AG20443 (cell line): ENCODE data around the gene TACC2.

Experiments used
- DNase-seq: peaks from one replicate; pipeline ENCODE4 v3.0.0; 2012; ENCODE audit warnings: low spot score, mixed read lengths

TACC2 gene

GRCh38 chr10:122168101-122168500 is 179.1 kb downstream of the TACC2 start:
- no peak for DNase-seq

GRCh38 chr10:122168598-122169394 is 179.8 kb downstream of the TACC2 start:
- no peak for DNase-seq

GRCh38 chr10:122170802-122171201 is 181.8 kb downstream of the TACC2 start:
- no peak for DNase-seq

DNA sequence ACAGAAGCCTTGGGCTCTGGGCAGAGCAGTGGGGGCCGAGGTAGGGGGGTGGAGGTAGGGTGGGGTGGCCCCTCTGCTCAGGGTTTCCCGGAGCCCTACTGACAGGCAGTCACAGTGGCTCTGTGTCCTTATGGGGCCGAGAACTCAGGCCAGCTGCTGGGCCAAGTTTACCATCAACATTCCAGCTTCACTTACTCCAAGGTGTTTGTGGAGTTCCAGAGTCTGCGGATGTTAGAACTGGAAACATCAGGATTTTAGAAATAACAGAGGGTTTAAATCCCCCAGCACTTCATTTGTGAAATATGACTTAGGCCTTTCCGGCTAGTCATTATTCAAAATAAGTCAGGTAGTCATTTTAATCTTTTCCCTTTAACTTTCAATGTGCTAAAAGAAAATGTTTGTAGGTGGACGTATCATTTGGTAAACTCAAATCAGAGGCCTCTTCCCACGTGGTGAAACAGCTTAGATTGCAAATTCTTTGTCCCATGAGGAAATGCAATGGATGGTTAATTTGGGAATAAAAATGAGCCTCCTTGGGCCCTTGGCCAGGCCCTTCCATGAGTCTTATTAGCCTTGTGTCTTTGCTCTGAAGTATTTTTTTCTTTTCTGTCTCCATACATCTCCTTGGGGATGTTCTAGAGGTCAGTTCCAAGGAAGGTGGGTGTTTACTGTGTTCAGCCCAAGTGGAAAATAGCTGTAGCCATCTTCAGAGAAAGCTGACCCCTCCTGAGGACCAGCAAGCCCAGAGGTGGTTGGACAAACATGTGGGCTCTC is 182.5 kb downstream of the TACC2 start:
- DNase-seq, result no peak

DNA sequence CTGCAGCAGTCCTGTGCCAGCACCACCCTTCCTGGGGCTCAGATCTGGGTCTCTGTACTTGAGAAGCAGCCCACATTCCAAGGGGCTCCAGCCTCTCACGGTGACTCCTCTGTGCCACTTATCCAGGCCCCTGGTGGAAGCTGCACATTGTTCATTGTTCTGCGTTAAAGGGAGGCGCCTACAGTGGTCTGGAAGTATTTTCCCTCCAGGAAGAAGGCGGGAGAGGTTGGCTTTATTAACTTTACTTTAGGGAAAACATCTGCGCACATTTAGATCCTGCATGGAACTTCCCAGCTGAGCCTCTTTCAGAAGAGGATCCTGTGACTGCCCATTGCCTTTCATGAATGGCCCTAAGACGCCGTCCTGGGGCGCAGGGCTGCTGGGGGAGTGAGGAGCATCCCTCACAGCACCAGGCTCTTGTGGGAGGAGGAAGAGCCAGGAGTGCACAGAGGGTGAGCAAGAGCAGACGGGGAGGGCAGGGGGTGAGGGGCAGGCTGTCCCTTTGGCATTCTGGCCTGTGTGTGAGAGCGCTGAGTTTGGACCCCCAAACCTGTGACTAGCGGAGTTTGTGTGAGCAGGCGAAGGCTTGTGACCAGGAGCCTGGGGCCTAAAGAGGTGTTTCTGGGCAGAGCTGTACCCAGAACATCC is 183.5 kb downstream of the TACC2 start:
- no peak for DNase-seq

GRCh38 chr10:122173337-122173736 is 184.4 kb downstream of the TACC2 start:
- no peak for DNase-seq

GRCh38 chr10:122173766-122174435 is 184.9 kb downstream of the TACC2 start:
- no peak for DNase-seq

GRCh38 chr10:122176232-122177213 is 187.6 kb downstream of the TACC2 start:
- no peak for DNase-seq

DNA sequence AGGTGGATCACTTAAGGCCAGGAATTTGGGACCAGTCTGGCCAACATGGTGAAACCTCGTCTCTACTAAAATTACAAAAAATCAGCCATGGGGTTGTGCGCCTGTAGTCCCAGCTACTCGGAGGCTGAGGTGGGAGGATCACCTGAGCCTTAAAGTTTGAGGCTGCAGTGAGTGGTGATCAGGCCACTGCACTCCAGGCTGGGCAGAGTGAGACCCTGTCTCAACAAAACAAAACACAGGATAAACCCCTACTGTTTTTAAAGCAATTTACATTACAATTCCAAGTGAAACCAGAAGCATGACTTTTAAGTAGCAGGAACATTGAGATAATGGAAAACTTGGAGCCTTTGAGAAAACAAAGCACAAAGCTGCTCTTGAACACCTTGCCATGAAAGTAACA is 189.7 kb downstream of the TACC2 start:
- no peak for DNase-seq

DNA sequence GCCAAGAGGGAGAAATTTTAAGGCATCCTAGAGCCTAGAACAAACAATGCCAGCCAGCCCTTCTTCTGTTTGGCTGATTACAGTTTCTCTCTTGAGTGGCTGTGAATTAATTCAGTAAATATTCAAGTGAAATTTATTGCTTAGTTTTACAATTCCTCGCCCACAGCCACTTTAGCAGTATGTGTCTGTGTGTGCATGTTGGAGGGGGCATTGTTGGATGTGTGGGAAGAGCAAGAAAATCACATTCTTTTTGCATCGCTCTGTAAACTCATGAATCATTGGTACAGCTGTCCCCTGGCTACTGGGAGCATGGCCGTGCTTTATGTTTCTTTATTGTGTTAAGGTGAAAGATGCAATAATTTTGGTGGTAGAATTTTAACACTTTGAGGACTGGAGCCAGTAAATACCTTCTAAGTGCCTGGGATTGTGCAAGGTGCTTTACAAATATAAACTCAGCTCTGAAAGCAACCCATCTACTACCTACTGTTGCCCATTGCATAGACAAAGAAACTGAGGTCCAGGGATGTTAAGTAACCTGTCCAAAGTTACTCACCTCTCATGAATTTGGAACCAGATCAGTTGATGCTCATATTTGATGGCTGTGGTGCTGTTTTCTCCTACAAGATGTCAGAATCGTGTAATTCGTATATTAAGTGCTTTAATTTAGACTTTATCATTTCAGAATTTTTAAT is 192.2 kb downstream of the TACC2 start:
- DNase-seq, result peak; percentile 45

- peak; percentile 55 for DNase-seq
These were observed 192.9 kb downstream of the TACC2 start for GRCh38 chr10:122181876-122182275.

- DNase-seq, result no peak
These were observed 193.3 kb downstream of the TACC2 start for GRCh38 chr10:122182308-122182707.

DNA sequence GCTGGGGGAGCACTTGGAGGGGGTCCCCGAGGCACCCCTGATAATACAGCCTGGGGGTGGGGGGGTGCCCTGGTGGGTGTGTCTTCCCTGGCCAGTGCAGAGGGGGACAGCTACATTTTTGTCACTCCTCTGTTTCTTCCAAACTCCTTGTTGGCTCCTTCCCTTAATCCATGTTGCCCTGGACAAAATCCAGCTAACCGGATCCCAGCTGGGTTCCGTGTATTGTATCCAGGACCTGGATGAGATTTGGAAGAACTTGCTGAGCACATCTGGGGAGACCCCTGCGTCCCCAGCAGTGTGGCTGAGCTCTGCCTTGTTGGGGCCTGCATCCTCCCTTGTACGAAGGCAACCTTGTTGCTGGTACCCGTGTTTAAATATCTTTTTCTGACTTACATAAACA is 195.3 kb downstream of the TACC2 start:
- no peak for DNase-seq

DNA sequence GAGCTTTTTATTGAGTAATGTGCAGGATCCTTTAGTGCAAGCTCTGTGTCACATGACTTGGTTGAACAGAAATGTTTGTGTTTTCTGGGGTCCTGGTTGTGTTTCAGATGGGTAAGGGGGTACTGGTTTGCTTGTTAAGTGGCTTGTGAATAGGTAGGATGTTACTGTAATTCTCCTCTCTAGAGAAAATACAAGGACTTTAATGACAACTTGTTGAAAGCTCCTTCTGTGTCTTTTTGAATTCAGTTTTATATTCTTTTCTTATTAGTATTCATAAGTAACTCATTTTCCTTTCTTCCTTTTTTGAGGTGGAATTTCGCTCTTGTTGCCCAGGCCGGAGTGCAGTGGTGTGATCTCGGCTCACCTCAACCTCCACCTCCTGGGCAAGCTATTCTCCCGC is 196.7 kb downstream of the TACC2 start:
- DNase-seq, result no peak

DNA sequence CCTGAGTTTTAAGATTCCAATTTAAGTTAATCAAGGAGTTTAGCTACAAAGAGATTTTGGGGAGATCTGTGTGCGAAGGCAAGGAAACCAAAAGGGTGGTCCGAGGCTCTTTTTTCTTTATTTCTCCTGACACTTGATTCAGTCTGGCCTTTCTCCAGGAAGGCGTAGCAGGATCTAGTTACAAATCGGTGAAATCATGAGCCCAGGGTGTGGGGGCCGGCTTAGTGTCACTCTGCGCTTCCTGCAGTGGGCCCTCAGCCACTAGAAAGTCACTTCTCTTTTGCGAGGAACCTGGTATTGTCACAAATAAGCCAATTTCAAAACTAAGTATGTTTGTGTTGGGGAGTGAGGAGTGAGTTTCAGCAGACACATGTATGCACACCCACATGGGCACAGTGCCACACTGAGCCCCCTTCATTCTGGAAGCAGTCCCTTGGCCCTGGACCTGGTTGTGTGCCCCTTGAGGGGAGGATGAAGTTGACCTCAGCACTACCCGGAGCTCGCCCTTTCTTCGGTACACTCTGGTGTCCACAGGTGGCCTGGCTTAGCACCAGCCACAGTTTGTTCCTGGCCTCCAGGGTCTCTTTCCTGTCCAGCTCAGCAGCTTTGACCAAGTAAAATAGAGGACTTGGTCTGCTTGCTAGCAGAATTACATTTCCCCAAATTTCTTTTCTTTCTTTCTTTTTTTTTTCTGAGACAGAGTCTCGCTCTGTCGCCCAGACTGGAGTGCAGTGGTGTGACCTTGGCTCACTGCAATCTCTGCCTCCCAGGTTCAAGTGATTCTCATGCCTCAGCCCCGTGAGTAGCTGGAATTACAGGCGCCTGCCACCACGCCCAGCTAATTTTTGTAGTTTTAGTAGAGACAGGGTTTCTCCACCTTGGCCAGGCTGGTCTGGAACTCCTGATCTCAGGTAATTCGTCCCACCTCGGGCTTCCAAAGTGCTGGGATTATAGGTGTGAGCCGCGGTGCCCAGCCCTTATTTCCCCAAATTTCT is 198.2 kb downstream of the TACC2 start:
- no peak for DNase-seq

DNA sequence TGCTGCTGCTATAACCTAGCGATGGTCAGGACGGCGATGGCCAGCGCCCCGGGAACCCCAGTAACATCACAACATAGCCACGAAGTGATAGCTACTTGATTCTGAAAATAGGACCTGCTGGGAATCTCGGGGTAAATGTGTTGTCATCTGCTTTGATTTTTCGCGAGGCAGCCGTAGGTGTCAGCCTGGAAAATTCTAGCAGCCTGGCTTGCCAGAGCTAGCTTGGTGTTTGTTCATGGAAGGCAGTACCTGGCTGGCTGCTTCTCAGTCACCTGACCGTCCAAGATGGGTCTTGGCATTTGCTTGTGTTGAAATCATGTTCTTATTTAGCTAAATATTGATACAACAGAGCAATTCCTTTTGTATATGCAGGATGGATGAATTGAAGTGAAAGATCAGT is 199.7 kb downstream of the TACC2 start:
- no peak for DNase-seq

GRCh38 chr10:122189185-122189584 is 200.2 kb downstream of the TACC2 start:
- DNase-seq, result no peak

DNA sequence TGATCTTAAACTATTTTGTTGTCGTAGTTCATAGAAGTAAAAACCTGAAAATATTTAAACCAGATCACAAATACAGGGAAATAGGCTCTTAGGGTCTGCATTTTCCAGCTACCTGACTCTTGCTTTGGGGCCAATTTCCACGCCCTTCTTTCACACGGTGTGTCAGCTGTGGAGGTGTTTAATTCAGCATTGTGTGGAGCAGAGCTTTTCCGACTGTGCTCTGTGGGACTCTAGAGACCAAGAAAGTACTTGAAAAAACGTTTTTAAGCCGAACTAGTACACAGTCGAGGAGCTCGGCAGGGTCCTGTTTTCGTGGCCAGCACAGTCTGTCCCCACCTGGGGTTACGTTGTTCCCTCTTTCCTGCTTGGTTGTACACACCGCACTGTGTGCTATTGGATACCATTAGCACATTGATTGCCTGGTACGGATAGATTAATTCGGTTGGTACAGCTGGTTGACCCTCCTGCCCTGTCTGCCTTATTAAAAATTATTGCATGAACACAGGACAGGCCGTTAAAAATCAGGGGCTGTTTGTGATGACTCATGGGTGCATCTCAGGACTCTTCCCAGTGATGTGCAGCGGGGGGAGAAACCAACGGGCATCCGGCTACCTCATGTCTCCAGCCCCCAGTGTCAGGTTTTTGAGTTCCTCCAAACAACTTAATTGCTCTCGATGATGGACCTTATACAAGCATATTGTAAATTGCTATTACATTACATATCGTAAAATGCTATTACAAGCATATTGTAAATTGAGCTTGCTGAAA is 201.4 kb downstream of the TACC2 start:
- DNase-seq, result peak; percentile 61
